HG03159 (cell line): ENCODE measurements around the gene KHSRP.
A peak's percentile ranks its signal among the peaks of the same experiment; 100 is the strongest.
"Not testable (repeated sequence)": the region's sequence is repeated elsewhere in the genome, so short reads cannot be mapped to it uniquely, and the experiment has no call there.

Source experiments
- ATAC-seq: cut with Tn5 transposase; IDR thresholded peaks from one replicate; pipeline ENCODE4 v1.9.1; 2021; ENCODE audit warnings: mild to moderate bottlenecking, moderate library complexity; ENCODE audit not compliant: unreplicated experiment

Gene KHSRP

DNA sequence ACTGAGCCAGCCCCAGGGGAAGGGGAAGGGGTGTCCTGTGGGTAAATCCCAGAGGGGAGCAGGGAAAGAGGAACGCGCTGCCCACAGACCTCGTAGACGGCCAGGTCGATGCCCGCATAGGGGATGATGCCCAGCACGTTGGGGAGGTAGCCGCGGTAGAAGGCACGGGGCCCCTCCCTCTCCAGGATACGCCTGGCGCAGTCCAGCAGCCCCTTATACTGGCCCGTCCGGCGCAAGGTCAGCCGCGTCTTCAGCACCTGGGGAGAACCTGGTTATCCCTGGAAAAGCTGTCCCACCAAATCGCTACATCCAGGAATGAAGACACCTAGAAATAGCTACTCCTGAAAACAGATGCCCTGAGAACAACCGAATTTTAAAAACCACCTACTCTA, 27.6 kb upstream of the KHSRP start:
- no peak for ATAC-seq

DNA sequence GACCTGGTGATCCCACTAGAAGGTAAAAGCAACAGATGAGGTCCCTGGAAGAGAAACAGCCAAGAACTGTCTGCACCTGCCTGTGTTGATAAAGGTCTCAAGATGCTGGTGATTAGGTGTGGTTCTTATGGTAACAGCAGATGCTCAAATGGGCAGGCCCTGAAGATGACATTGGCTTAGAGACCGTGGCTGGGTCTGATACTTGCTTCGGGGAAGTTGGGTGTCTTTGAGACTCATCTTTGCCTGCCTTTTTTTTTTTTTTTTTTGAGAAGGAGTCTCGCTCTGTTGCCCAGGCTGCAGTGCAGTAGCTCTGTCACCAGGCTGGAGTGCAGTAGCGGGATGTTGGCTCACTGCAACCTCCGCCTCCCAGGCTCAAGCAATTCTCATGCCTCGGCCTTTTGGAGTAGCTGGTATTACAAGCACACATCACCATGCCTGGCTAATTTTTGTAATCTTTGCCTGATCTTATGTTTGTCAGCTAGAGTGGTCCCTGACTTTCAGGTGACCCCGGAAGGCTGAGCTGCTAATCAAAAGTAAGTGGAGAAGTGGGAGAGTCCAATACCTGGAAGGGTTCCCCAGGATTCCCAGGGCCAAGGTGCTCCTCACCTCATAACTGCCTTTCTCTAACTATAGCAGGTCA, 27.1 kb upstream of the KHSRP start:
- no peak for ATAC-seq

- ATAC-seq = no peak
Observed at GRCh38 chr19:6450166-6450565, 25.6 kb upstream of the KHSRP start.

DNA sequence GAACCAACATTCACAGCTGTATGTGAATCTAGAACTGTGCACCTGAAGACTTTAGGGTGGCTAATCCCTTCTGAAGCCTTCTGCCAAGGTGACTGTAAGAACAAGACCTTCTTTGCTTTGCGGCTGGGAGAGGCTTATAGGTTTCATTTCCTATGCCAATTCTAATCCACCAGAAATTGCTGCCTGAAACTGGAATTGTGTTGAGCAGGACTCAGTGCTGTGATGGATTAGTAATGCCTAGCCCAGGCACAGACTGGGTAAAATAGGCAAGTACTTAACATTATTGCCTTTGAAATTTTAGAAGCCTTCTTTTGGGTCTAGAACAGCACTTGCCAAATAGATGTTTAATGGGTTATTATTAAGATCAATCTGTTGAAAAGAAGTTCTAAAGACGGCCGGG, 23.4 kb upstream of the KHSRP start:
- ATAC-seq = no peak

GRCh38 chr19:6446452-6446851, 21.8 kb upstream of the KHSRP start:
- ATAC-seq = no peak

DNA sequence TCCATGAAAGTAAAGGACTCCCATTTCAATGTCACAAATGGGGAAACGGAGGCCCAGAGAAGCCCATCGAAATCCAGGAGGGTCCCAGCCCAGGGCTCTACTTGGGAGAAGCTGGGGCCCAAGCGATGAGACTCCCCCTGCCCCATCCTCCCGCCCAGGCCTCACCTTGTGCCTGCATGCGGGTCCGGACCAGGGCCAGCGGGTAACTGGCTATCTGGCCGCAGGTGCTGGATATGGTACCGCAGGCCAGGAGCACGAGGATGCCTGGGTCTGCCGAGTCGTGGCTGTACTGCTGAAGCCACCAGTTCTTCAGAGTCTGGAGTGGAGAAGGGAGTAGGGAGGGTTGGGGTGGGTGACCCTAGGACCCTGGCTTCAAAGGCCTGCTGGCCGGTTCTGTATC, 19.4 kb upstream of the KHSRP start:
- no peak for ATAC-seq

- ATAC-seq = no peak
Observed at GRCh38 chr19:6442087-6442688, 17.6 kb upstream of the KHSRP start.

DNA sequence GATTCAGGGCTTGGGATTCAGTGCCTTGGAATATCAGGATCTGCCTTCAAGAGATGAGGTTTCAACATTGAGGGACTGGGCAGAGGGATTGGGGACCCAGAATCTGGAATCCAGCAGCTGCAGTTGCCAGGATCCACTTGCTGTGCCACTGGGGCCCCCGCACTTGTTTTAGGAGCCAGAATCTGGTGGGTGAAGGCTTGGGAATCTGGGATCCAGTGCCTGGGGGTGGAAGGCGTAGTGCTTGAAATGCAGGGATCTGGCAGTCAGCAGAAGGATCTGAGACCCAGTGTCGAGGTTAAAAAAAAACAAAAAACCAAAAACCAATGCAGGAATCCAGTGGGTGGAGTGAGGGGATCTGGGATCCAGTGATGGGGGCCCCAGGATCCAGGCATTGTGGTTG, 16.3 kb upstream of the KHSRP start:
- ATAC-seq = no peak

DNA sequence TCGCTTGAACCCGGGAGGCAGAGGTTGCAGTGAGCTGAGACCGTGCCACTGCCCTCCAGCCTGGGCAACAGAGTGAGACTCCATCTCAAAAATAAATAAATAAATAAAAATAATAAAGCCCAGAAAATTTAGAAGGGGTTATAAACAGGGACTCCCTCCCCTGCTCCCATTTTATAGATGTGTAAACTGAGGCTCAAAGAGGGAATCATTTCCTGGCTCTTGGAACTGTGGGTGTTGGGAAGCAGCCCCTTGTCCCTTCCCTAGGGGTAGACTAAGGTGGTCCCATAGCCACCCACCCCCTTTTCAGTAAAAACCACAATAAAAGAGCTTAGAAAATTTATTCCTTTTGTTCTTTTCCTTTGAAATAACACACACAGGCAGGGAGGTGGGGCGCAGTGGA, 15.1 kb upstream of the KHSRP start:
- no peak for ATAC-seq

DNA sequence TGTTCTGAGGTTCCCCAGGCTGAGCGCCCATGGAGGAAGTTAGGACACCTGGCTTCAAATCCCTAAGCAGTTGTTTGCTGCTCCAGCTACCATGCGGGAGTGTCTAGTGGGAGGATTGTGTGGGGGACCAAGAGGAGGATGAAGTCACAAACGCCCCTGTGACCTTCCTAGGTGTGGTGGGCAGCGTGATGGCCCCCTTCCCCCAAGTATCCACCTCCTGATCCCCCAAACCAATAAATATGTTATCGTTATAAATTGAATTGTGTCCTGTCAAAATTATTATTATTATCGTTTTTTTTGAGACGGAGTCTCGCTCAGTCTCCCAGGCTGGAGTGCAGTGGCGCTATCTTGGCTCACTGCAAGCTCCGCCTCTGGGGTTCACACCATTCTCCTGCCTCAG, 9.1 kb upstream of the KHSRP start, which contains the start of gene SLC25A41:
SLC25A41 (minus strand) TSS at position 101 of the 400 bp plus-strand sequence; CDS start at position 31, 70 bp downstream.
- ATAC-seq = no peak

DNA sequence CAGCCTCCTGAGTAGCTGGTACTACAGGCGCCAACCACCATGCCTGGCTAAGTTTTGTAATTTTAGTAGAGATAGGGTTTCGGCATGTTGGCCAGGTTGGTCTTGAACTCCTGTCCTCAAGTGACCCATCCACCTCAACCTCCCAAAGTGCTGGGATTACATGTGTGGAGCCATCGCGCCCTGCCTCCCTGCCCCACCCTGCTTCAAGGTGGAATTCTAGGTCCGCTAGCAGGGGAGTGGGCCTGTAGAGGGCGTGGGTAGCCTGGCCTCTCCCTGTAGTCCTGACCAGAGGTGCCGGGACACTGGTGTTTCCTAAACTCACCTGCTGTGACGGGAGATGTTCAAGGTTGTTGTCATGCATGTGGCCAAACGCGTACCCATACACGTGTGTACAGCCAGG, 8.6 kb upstream of the KHSRP start:
- ATAC-seq = no peak

- no peak for ATAC-seq
Observed at GRCh38 chr19:6431891-6432290, 7.3 kb upstream of the KHSRP start.

DNA sequence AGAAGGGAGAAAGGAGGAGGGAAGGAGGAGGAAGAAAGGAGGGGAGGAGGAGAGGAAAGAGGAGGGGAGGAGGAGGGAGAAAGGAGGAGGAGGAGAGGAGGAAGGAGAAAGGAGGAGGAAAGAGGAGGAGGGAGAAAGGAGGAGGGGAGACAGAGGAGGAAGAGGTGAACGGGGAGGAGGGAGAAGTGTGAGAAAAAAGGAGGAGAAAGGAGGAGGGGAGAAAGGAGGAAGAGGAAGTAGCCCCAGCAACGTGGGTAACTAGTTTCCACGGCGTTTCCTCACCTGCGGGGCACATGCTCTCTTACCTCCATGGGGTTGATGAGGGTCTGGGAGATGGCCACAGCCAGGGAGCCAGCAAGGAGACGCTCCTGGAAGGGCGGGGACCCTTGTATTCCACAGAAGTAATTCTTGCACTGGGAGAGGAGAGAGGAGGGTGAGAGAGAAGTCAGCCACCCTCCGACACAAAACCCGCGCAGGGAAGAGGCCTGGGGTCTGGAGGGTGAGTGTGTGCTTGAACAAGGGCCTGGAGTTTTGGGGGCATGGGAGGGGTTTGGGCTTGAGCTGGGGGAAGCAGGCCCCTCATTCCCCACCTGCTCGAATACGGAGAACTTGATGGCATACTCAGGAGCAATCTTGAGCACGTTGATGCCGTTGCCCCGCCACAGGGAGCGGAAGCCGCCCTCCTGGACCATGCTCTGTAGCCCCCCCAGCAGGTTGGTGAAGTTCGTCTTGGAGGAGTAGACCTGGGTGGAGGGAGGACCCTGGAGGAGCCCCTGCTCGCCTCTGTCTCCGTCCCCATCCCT, 5.0 kb upstream of the KHSRP start:
- no peak for ATAC-seq

- not testable (repeated sequence) for ATAC-seq
Observed at GRCh38 chr19:6428692-6429418, 4.2 kb upstream of the KHSRP start.

- ATAC-seq = no peak
Observed at GRCh38 chr19:6427131-6427530, 2.5 kb upstream of the KHSRP start.

GRCh38 chr19:6425732-6426620, 1.4 kb upstream of the KHSRP start:
- ATAC-seq = no peak

DNA sequence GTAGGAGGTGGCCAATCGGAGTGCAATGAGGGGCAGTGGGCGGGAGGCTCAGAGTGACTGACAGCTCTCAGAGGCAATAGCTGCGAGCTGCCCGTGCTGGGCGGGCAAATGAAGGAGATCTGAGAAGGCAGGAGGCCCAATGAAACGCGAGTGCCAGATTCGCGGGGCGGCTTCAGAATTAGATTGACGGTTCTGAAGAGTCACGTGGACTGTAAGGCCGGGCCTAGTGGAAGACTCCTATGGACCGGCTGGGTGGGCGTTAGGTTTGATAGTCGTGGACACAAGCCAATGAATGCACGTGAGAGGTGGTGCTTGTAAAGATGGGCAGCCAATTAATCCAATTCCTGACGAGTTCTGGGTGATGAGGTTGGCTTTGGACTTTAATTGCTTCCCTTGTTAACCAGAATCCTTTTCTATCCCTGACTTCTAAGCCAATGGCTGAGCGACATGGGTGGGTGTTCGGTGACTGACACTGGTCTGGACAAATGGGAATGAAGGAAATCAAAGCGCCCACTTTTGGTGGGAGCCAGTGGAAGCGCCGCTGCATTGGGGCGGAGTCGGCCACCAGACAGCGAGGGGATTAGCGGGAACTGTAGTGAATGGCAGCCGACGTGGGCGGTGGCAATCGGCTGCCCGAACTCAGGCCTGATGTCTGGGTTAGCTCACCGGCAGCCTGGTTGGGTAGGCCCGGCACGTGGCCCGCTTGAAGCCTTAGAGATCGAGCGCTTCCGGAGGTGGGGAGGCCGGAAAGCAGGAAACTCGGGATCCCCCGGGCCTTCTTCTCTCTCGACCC, 524 bp upstream of the KHSRP start:
- ATAC-seq = peak; percentile 89

- no peak for ATAC-seq
Observed at GRCh38 chr19:6423499-6424194, 964 bp downstream of the KHSRP start.
